ENCODE data around the gene IGF1R.

The IGF1R gene

GRCh38 chr15:98841419-98841970, 193.2 kb downstream of the IGF1R start:
- DNase-seq, result no peak

- no peak for DNase-seq
Observed at GRCh38 chr15:98842192-98842972, 194.0 kb downstream of the IGF1R start.

GRCh38 chr15:98842973-98843285, 194.6 kb downstream of the IGF1R start:
- DNase-seq, result no peak

- no peak for DNase-seq
Observed at GRCh38 chr15:98843844-98844243, 195.5 kb downstream of the IGF1R start.

- DNase-seq, result no peak
Observed at GRCh38 chr15:98844261-98844660, 195.9 kb downstream of the IGF1R start.

GRCh38 chr15:98845138-98845884, 197.0 kb downstream of the IGF1R start:
- no peak for DNase-seq

- DNase-seq, result peak; percentile 74
Observed at GRCh38 chr15:98850961-98851572, 202.7 kb downstream of the IGF1R start.

- peak; percentile 79 for DNase-seq
Observed at GRCh38 chr15:98853161-98853560, 204.8 kb downstream of the IGF1R start.

GRCh38 chr15:98853617-98854420, 205.5 kb downstream of the IGF1R start:
- DNase-seq, result no peak

GRCh38 chr15:98854496-98854895, 206.2 kb downstream of the IGF1R start:
- DNase-seq, result no peak

- no peak for DNase-seq
Observed at GRCh38 chr15:98855067-98855814, 206.9 kb downstream of the IGF1R start.

- DNase-seq, result no peak
Observed at GRCh38 chr15:98855815-98856531, 207.6 kb downstream of the IGF1R start.

GRCh38 chr15:98856532-98856907, 208.2 kb downstream of the IGF1R start:
- no peak for DNase-seq

- DNase-seq, result no peak
Observed at GRCh38 chr15:98858610-98859023, 210.3 kb downstream of the IGF1R start.

- DNase-seq, result no peak
Observed at GRCh38 chr15:98859149-98859548, 210.8 kb downstream of the IGF1R start.

GRCh38 chr15:98860281-98861041, 212.1 kb downstream of the IGF1R start:
- no peak for DNase-seq

- DNase-seq, result no peak
Observed at GRCh38 chr15:98861188-98861587, 212.8 kb downstream of the IGF1R start.

GRCh38 chr15:98863983-98864382, 215.6 kb downstream of the IGF1R start:
- no peak for DNase-seq

- peak; percentile 82 for DNase-seq
Observed at GRCh38 chr15:98865397-98866339, 217.3 kb downstream of the IGF1R start.
